A204.1 (cell line): ENCODE measurements around the gene MARK2.

Source experiments
- FAIRE-seq: peaks from 2 replicates; lab custom pipeline; 2012; peaks lifted over from hg19 to GRCh38; lab: Jason Lieb, UNC

The MARK2 gene

DNA sequence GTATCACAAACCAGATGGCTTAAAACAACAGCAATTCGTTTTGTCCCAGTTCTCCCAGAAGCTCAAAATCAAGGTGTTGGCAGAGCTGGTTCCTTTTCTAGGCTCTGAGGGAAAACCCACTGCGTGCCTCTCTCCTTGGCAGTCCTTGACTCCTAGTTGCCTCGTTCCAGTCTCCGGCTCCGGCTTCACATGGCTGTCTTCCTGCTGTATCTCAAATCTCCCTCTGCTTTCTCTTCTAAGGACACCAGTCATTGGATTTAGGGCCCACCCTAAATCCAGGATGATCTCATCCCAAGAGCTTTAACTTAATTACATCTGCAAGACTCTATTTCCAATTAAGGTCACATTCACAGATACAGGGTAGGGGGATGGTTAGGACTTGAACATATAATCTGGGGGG, 90.7 kb downstream of the MARK2 start:
- FAIRE-seq, result no peak

DNA sequence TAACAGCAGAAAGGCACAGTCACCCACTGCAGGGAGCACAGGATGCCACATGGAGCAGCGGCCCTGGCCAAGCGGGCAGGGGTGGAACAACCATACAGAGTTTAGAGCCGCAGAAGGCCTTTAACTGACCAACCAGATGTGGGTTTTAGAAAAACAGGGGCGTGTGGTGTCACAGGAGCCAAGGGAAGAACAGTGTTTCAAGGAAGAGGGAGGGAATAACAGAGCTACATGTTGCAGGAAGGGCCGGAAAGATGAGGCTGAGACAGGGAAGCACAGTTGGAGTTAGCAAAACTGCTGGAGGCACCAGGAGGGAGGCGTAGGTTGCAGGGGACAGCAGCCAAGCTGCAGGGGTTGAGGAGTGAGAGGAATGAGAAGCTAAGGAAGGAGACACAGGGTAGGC, 92.1 kb downstream of the MARK2 start:
- FAIRE-seq, result no peak

DNA sequence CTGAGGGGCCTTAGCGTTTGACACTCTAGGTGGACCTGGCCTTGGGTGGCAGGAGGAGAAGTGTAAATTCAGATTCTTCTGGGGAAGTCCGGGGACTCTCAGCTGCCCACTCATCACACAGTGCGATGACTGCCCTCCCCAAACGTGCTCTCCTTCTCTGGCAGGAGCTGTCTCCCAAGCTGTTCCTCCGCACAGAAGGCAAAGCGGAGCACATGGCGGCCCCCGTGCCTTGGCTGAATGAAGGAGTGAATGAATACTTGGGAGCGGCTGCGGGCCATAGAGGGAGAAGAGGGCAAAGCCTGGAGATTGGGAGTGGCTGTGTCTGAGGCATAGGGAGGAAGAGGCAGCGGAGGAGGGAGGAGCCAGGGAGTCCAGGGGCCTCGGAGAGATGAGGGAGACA, 93.0 kb downstream of the MARK2 start:
- no peak for FAIRE-seq

DNA sequence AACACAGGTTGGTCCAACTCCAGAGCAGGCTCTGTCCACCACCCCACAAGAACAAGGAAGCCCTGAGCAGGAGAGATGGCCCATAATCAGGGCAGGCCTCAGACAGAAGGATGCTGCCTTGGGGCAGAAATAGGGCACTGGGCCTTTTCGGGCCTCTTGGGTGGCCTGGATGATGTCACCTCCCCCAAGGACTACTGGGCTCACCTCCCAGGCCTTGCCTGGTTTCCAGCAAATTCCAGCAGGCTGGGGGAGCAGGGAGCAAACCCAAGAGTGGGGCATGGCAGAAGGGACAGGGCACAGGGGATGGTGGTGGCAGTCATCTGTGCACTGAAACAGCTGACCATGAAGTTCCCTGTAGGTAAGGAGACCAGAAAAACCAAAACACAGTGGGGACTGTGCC, 94.5 kb downstream of the MARK2 start:
- FAIRE-seq, result no peak

DNA sequence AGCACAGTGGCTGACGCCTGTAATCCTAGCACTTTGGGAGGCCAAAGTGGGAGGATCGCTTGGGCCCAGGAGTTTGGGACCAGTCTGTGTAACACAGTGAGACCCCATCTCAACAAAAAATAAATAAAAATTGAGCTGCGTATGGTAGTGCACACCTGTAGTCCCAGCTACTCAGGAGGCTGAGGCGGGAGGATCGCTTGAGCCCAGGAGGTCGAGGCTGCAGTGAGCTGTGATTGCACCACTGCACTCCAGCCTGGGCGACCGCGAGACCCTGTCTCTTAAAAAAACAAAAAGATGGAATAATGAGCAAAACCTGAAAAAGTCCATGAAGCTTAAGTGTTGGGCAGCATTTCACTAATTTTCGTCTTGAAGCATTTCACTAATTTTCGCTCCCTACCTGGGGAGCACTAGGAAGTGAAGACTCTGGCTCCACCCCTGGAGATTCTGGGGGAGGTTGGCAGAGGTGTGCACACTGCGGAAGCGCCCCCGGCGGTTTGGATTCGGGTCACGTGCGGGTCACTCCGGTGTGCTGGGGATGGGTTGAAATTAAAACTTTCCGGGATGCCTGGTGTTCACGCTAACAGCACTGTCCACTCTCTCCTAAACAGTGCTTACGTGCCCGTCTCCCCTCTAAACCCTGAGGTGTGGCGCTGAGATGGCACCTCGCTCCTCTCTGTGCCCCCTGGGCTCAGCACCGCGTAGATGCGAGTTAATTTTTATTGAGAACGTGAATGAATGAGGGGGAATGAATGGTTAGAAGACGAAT, 99.0 kb downstream of the MARK2 start:
- FAIRE-seq, result no peak

DNA sequence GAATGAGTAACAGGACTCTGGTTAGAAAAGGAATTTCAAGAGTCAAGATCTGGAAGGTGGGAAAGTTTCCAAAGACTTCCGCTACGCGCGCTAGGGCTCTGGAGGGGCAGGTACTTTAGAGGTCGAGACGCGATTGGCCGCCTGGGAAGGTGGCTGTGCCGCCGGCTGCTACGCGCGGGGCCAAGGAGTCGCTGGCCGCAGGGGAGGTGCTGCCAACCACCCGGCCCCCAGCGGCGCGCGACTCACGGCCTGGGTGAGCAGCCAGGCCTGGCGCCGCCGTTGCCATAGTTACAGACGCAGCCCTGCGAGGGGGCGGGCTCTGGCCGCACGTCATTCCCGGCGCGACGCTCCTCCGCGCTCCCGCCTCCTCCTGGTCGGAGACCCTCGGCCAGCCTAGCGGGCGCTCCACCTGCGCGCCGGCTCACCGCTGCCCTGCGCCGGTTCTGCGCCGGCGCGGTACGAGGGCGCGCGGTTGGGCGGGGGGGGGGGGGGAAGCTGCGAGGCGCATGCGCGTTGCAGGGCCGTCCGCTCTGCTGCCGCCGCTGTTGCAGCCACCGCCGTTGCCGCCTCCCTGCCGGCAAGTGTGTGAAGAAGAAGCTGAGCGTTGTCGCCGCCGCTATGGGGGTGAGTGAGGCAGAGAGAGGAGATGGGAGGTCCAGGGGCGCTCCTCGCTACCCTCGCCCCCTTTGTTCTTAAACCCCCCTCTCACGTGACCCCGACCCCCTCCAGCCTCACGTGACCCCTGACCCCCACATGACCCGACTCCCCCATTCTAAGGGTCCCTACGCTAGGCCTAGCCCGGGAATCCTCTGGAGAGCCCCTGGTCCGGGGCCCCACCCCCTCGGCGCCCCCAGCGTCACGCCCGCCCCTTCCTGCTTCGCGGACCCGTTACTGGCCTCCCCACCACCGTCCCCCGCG, 99.8 kb downstream of the MARK2 start, which contains the start of gene NAA40:
NAA40 (plus strand) TSS at position 524 of the 918 bp plus-strand sequence; CDS start at position 619, 95 bp downstream.
- no peak for FAIRE-seq

DNA sequence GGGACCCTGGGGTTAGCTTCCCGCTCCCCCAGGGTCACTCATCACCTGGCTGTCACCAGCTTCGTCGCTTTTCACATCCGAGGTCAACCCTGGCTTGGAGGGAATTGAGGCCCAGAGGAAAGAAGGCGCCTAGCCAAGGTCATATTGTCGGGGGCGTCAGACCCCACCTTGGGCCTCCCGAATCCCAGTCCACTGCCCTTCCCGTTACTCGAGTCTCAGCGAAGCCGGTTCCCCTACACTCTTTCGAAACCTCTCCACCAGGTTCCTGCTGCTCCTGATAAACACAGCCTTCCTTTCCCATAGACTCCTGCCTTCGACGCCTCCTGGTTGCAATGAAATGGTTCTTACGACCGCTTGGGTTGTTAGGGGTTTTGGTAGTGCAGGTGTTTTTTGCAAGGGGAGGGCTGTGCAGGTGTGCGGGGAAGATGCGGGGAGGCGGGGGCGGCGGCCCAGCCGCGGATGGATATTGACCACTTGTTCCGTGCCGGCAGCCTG, 100.5 kb downstream of the MARK2 start:
- no peak for FAIRE-seq

DNA sequence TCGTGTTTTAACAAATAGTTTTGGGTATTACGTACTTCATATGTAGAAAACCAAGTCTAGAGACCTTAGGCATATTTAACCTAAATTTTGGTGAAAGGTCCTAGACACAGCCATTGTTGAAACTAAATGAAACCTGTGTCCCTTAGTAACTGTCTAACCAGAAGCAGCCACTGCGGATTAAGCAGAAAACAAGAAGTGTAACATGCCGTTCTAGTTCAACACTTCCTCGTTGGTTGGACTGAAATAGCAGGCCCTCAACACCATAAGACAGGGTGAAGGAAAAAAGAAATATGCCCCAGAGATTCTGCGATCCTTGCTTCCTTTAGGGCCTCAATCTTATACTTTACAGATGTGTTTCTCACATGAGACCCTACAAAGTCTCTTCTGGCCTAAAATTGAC, 101.9 kb downstream of the MARK2 start:
- FAIRE-seq, result no peak

DNA sequence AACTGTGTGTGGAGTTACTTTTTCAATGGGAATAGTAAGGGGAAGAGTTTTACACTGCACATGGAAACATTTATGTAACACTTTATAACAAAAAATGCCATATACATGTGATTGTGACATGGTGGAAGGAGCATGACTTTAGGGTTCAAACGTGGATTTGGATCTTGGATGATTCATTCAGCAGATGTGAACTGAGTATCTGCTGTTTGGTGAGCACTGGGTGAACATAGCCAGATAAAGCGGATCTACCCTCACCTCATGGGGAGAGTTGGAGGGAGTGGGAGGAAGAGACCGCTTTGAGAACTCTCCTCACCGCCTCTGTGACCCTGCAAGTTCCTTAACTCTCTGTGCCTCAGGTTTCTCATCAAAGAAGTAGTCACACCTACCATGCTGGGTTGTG, 103.0 kb downstream of the MARK2 start:
- no peak for FAIRE-seq

DNA sequence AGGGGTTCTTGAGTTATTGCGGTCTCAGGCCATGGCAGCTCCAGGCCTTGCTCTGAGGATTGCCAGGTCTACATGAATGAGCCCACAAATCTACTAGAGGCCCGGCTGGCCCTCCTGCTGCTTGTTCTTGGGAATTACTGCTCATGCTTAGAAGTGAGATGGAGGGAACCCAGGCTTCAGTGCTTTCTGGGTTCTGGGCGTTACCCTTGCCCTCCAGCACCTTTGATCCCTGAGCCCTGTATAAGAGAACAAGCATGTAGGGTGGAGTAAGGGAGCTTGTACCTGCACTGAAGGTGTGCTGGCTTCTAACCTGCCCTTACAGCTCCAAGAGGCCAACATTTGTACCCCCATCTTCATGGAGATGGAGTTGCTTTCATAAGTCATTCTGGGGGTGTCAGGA, 103.9 kb downstream of the MARK2 start:
- FAIRE-seq, result no peak

DNA sequence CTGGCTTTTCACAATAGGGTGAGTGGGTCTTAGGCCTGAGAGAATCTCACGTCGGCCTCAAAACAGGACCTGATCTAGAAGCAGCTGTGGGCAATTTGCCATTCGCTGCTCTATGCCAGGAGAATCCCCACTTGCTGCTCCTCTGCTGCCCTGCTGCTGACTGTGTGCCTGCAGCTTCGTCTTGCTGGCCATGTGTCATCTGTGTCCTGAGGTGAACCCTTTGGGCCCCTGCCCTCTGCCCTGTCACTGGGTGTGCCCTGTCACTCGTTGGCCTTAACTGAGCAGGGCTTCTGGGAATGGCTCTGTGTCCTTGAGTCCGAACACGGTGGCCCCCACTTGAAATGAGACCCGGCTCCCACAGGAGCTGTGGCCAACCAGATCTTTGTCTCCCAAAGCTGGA, 106.1 kb downstream of the MARK2 start:
- no peak for FAIRE-seq

DNA sequence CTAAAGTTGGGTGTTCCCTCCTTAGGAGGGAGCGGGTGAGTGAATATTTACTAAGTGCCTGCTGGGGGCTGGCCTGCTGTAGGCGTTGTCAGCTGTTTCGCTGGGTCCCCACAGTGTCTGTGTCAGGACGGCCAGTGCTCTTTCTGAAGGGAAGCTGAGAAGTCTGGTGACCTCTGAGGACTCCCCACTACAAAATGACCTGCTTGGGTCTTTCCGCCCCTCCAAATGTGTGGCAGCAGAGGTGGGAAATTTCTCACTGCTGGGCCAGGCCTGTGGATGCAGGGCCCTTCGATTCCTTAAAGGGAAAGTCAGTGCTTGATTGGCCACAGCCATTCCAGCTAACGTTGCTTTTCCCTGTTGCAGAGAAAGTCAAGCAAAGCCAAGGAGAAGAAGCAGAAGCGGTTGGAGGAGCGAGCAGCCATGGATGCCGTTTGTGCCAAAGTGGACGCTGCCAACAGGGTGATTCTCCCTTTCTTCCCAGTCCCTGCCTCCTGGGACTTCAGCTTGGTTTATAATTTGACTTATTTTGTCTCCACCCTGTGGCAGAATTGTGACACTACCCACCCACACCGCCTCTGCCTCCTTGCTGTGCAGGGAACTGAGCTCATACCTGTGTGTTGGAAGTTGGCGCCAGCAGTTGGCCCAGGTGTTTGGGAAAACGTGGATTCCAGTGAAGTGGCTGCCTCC, 106.7 kb downstream of the MARK2 start:
- FAIRE-seq, result no peak

DNA sequence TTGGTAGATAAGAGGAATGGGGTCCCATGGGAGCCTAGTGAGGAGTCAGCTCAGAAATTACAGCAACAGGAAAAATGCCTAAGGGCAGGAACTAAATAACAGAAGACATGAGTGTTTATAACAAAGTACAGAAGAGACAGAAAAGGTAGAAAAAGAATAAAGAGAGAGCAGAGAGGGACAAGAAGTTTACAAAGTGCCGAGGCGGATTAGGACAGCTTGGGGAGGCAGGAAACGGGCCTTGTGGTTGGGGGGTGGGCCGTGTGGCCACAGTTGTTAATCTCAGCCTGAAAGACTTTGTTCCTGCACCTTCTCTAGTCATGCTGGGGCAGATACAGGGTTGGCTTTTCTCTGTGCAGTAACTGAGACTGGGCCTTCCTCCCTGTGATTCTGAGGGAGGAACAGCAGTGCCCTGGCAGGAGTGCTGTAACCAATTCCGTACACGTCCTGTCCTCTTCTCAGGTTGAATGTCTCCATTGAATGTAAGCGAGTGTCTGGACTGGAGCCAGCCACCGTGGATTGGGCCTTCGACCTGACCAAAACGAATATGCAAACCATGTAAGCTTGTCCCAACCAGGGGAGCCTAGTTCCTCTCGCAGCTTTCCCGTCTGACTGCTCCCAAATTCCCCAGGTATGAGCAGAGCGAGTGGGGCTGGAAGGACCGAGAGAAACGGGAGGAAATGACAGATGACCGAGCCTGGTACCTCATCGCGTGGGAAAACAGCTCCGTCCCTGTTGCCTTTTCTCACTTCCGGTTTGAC, 113.0 kb downstream of the MARK2 start:
- no peak for FAIRE-seq

DNA sequence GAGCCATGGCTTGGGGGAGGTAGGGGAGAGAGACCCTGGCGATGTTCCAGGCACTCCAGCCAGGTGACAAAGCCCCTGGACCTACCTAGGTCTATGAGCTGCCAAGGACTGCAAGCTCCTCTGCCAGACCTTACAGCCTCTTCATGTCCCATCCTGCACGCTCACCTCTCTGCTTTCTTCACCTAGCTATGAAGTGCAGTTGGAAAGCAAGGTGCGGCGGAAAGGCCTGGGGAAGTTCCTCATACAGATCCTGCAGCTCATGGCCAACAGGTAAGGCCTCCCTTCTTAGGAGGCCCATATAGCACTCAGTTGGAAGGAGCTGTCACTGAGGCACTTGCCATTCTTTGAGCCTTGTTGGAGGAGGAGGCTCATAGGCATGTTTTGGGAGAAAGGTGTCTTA, 113.7 kb downstream of the MARK2 start:
- no peak for FAIRE-seq

DNA sequence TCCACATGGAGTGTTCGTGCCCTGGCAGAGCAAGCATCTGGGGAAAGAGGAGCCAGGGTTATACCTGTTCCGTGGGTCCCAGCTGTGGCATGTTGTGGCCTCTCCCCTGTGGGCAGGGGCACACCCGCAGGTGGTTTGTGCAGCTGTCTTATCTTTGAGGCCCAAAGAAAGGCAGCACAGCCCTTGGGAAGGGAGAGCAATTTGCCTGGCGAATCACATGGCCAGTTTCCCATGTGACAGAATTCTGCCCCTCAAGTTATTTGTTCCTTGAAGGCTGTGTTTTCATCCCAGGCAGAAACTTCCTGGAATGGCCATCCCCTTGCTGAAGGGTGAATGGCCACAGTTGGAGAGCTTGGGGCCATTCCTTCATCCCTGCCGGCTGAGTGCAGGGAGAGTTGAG, 119.1 kb downstream of the MARK2 start:
- no peak for FAIRE-seq
